ENCODE results near the gene GARNL3. TPM values are rescaled to one million over a fixed set of nuclear protein-coding genes. Genes with fewer than 3 reads are reported as not detected.

GARNL3 gene
- total RNA-seq, 2 donors from 2014 or later: 34.2 to 34.4 TPM

DNA sequence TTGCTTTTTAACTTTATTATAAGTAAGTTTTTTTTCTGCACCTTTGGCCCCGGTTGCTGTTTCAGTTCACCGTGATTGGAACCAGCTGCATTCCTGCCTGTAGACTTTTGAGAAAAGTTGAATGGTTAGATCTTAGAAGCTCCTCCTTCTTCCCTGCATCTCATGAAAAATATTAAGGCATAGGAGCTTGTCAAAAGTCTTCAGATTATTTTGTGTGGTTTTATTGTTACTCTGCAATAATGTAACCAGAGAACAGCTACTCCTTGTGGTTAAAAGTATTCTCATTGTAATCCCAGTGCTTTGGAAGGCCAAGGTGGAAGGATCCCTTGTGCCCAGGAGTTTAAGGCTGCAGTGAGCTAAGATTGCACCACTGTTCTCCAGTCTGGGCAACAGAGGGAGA is 129.1 kb downstream of the GARNL3 start:
- Histone ChIP-seq H3K27me3 (replicated peaks; ENCODE audit: insufficient read depth) (no peaks in the 10 kb centered on the region), H3K4me1 (replicated peaks) (peaks cover 4% of the 10 kb centered on the region), H3K36me3 (no peaks in the 10 kb centered on the region), H3K27ac (no peak overlapping the region), H3K4me3 (no peak overlapping the region), H3K9me3 (no peaks in the 10 kb centered on the region)
- 51% methylated on average over 2 of the region's 2 CpGs for WGBS
- intact Hi-C loops (cut with DNase I): no loop called here
- TF ChIP-seq, protein P1, sequence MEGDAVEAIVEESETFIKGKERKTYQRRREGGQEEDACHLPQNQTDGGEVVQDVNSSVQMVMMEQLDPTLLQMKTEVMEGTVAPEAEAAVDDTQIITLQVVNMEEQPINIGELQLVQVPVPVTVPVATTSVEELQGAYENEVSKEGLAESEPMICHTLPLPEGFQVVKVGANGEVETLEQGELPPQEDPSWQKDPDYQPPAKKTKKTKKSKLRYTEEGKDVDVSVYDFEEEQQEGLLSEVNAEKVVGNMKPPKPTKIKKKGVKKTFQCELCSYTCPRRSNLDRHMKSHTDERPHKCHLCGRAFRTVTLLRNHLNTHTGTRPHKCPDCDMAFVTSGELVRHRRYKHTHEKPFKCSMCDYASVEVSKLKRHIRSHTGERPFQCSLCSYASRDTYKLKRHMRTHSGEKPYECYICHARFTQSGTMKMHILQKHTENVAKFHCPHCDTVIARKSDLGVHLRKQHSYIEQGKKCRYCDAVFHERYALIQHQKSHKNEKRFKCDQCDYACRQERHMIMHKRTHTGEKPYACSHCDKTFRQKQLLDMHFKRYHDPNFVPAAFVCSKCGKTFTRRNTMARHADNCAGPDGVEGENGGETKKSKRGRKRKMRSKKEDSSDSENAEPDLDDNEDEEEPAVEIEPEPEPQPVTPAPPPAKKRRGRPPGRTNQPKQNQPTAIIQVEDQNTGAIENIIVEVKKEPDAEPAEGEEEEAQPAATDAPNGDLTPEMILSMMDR (IDR thresholded peaks at IDR 0.05): no peak
- TF ChIP-seq POLR2AphosphoS5 (IDR thresholded peaks at IDR 0.05) (no peak), POLR2A (IDR thresholded peaks at IDR 0.05) (no peak)
- no peak for DNase-seq (ENCODE audit: low spot score)

DNA sequence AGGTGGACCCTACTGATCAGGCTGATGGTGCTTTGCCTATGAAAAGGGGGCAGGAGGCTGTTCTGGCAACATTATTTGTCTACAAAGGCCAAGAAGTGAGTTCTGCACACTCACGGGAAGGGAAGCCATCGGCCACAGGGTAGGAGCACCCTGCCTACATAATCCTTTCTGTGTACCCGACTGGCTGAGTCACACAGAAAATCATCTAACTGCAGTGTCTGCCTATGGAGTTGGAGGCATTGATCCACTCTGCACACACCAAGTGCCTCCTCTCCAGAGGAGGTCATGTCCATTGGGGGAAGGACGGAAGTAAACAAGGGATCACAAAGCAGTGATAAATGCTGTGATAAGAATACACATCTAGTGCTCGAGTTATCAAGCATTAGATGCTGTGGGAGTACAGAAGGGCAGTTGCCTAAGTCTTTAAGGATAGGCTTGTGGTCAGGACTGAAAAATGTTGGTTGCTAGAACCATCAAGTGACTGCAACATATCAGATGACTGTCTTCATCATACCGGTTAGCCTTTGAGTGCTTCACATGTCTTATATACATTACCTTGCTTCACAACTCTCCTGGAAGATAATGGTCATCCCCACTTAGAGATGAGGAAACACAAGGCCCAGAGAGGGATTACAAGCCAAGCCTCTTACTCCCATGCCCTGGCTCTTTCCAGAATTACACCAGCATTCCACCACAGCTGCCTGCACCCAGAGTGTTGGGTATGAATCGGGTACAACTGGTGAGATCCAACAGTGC is 131.1 kb downstream of the GARNL3 start:
- WGBS: 74% methylated on average over 7 of the region's 7 CpGs
- intact Hi-C loops (cut with DNase I): loop anchor here (5.0 kb wide), 1 partner anchor 173 kb away; no protein-coding TSS in a partner anchor
- DNase-seq (ENCODE audit: low spot score): no peak
- Histone ChIP-seq H3K9me3 (no peaks in the 10 kb centered on the region), H3K27me3 (replicated peaks; ENCODE audit: insufficient read depth) (no peaks in the 10 kb centered on the region), H3K4me1 (replicated peaks) (peaks cover 4% of the 10 kb centered on the region), H3K27ac (no peak overlapping the region), H3K4me3 (peak overlapping the region in 1 of 2 donors; percentile 50), H3K36me3 (peaks cover 0 to 4% of the 10 kb centered on the region in 2 donors)
- no peak for TF ChIP-seq POLR2A (IDR thresholded peaks at IDR 0.05)
- TF ChIP-seq POLR2AphosphoS5 (IDR thresholded peaks at IDR 0.05): no peak
- TF ChIP-seq, protein P1 (IDR thresholded peaks at IDR 0.05): no peak

DNA sequence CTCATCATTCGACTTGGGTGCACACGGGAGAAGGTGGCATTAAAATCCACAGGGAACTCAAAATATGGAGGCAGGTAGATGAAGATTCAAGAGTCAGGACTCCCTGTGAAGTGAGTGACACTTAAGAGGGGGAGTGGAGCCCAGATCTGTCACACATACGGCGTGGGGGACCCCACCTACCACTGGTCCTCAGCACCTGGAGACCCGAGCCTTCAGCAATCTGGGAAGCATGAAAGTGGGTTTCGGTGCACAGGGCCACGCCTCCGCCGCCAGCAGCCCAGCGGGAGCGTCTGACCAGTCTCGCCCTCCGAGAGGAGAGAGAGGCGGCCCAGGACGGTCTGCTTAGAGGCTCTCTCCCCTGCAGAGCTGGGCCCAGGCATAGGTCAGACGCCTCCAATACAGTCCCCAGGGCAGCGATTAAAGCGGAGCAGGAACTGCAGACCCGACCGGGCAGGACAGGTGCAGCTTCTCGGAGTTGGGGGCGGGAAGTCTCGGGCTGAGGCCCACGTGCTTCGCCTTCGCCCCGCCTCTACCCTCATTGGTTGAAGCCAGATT is 131.8 kb downstream of the GARNL3 start:
- 3% methylated on average over 27 of the region's 27 CpGs for WGBS
- DNase-seq (ENCODE audit: low spot score): no peak
- Histone ChIP-seq H3K4me1 (replicated peaks) (peaks cover 4% of the 10 kb centered on the region), H3K9me3 (no peaks in the 10 kb centered on the region), H3K27me3 (replicated peaks; ENCODE audit: insufficient read depth) (no peaks in the 10 kb centered on the region), H3K27ac (no peak overlapping the region), H3K4me3 (peak overlapping the region; percentile 40 to 50), H3K36me3 (peaks cover 0 to 4% of the 10 kb centered on the region in 2 donors)
- TF ChIP-seq POLR2A (IDR thresholded peaks at IDR 0.05) (no peak), POLR2AphosphoS5 (IDR thresholded peaks at IDR 0.05) (no peak)
- TF ChIP-seq, protein P1 (IDR thresholded peaks at IDR 0.05): no peak
- intact Hi-C loops (cut with DNase I): loop anchor here (5.0 kb wide), 1 partner anchor 174 kb away; no protein-coding TSS in a partner anchor

DNA sequence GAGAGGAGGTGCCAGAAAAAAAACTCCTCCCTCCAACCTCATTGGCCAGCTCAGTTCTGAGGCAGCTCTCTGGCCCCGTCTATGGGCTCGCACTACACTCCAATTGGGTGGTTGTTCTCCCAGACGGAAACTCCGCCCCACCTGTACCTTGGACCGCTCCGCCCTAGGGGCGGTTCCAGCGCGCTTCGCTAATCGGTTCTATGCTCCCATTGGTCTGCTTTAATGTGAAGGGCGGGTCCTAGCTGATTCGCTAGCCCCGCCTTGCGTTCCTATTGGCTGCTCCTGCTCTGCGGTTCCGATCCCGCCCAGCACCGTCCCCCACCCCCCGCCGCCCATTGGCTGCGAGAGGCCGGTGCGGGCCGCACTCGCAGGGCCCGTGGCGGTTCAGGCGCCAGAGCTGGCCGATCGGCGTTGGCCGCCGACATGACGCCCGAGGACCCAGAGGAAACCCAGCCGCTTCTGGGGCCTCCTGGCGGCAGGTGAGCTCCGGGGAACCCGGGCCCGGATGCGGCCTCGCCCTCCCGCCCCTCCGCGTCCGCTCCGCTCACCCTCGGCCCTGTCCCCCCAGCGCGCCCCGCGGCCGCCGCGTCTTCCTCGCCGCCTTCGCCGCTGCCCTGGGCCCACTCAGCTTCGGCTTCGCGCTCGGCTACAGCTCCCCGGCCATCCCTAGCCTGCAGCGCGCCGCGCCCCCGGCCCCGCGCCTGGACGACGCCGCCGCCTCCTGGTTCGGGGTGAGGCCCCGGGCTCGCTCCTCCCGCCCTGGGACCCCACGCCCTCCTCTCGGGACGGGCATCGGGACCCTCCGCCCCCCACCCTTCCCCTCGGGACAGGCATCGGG is 132.5 kb downstream of the GARNL3 start, which contains the start of gene SLC2A8:
TSS of gene SLC2A8 (plus strand) at position 362 of the 838 bp plus-strand sequence. CDS start at position 424, 62 bp downstream.
- H3K27me3 ChIP-seq (replicated peaks; ENCODE audit: insufficient read depth): no peaks in the 10 kb centered on the region

More for the DNA sequence above, 132.5 kb downstream of the GARNL3 start, which contains the start of gene SLC2A8:
- TF ChIP-seq, protein P1 (IDR thresholded peaks at IDR 0.05): peak in 2 of 4 experiments; percentile 32 to 47
- TF ChIP-seq POLR2A (IDR thresholded peaks at IDR 0.05) (peak; percentile 78), POLR2AphosphoS5 (IDR thresholded peaks at IDR 0.05) (peak; percentile 93)
- H3K27ac ChIP-seq: peak within 1 kb of the TSS; percentile 73 to 79
- WGBS: 1% methylated on average over 66 of the region's 87 CpGs
- H3K9me3 ChIP-seq: no peaks in the 10 kb centered on the region
- peak within 1 kb of the TSS; percentile 77 to 91 for H3K4me3 ChIP-seq
- H3K4me1 ChIP-seq (replicated peaks): peaks cover 4% of the 10 kb centered on the region
- peak; percentile 100 for DNase-seq (ENCODE audit: low spot score)
- H3K36me3 ChIP-seq: peaks cover 0 to 4% of the 10 kb centered on the region in 2 donors
- intact Hi-C loops (cut with DNase I): loop anchor here (5.0 kb wide), 1 partner anchor 175 kb away; no protein-coding TSS in a partner anchor
